ENCODE results near the gene PEX5L.

DNA sequence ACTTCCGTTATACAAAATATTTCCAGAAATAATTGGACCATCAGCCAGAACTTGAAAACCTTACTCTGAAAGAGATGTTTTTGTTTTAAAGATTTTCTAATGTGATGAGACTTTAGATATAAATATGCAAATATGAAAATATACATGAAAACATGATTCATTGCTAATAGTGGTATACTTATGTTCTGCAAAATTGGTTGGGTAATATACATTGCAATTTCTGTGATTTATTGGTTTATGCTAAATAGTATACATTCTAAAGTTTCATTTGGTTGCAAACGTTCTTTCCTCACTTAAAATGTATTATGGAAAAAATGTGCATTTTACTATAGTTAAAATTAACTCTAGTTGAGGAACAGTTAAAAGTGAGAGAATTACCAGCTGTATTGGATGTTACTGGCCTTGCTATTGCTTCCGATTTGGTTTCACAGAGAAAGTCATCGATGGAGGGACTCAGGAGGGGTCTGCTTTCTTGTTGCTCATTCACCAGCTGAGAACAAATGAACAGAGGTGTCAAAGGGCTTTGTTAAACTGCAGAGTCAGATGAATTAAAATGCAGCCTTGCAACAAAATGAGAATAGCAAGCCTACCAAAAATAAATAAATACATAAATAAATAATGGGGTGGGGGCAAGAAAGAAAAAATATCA lies 149.3 kb downstream of the PEX5L start:
- TF ChIP-seq POLR2AphosphoS5 (IDR thresholded peaks at IDR 0.05; ENCODE audit: low read depth, low read length) (no peak), TAF1 (IDR thresholded peaks at IDR 0.05; ENCODE audit: borderline replicate concordance, low read depth, low read length) (no peak), POLR2A (IDR thresholded peaks at IDR 0.05; ENCODE audit: low read depth, low read length) (no peak)
